SK-N-SH (cell line): ENCODE data around the gene BORCS6. TPM values are rescaled to one million over a fixed set of nuclear protein-coding genes. Genes with fewer than 3 reads are reported as not detected.
A peak's percentile ranks its signal among the peaks of the same experiment; 100 is the strongest.

Source experiments
- CTCF ChIA-PET: fragments of 300-600, 350-600 bp; formaldehyde crosslinking; extraction: SDS; loops from one replicate; lab custom pipeline; 2021; lab: Yijun Ruan, JAX
- POLR2A ChIA-PET: fragments of 350-600 bp; sonication (Branson Sonifier 250); formaldehyde crosslinking; extraction: SDS; loops from one replicate; lab custom pipeline; 2020; ENCODE audit warnings: antibody characterized with exemption, inconsistent platforms; lab: Yijun Ruan, JAX
- DNase-seq: peaks from one replicate; pipeline ENCODE4 v3.0.0; 2012
- H2AFZ ChIP-seq: fragments of 200-600 bp; sonication (generic); 2 replicates; pipeline ENCODE4 v1.8.1; 2016; ENCODE audit warnings: antibody characterized with exemption, mild to moderate bottlenecking, low read depth
- H3F3A ChIP-seq: fragments of 200-600 bp; sonication (generic); replicated peaks from 2 replicates; pipeline ENCODE3; 2016; ENCODE audit warnings: antibody characterized with exemption, mild to moderate bottlenecking; ENCODE audit not compliant: insufficient read depth
- H3K27ac ChIP-seq, 2 experiments: fragments of 200-500 bp in 1 of 2; fragments of 200-600 bp in 1 of 2; sonication (Bioruptor generic) in 1 of 2; sonication (generic), shearing (Covaris generic) in 1 of 2; 2 replicates each; pipeline versions ENCODE4 v1.5.1 to v1.6.1; 2014 to 2016; ENCODE audit warnings: low read depth in 2 of 2, inconsistent platforms in 1 of 2, low read length in 1 of 2, mild to moderate bottlenecking in 1 of 2, mixed read lengths in 1 of 2
- H3K27me3 ChIP-seq: fragments of 200-600 bp; sonication (generic), shearing (Covaris generic); 2 replicates; pipeline ENCODE4 v1.6.1; 2016; ENCODE audit warnings: mixed run types; ENCODE audit not compliant: insufficient read depth
- H3K36me3 ChIP-seq, 2 experiments: fragments of 200-500 bp in 1 of 2; fragments of 200-600 bp in 1 of 2; sonication (Bioruptor generic) in 1 of 2; sonication (generic) in 1 of 2; replicated peaks in 1 of 2; 2 replicates each; pipeline versions ENCODE3 to v1.5.1; 2014 to 2016; ENCODE audit warnings: low read length in 1 of 2, mild to moderate bottlenecking in 1 of 2; ENCODE audit not compliant: insufficient read depth in 2 of 2, control insufficient read depth in 1 of 2
- H3K4me1 ChIP-seq, 2 experiments: fragments of 200-500 bp in 1 of 2; fragments of 200-600 bp in 1 of 2; sonication (Bioruptor generic) in 1 of 2; sonication (generic), shearing (Covaris generic) in 1 of 2; 2 replicates each; pipeline versions ENCODE4 v1.5.1 to v1.6.1; 2014 to 2016; ENCODE audit warnings: low read depth in 1 of 2, low read length in 1 of 2, mixed run types in 1 of 2; ENCODE audit not compliant: insufficient read depth in 2 of 2, control insufficient read depth in 1 of 2
- H3K4me2 ChIP-seq: fragments of 200-600 bp; sonication (generic), shearing (Covaris generic); 2 replicates; pipeline ENCODE4 v1.6.1; 2017; ENCODE audit warnings: mixed run types
- H3K4me3 ChIP-seq, 2 experiments: fragments of 200-500 bp in 1 of 2; fragments of 200-600 bp in 1 of 2; sonication (Bioruptor generic) in 1 of 2; sonication (generic), shearing (Covaris generic) in 1 of 2; 2 replicates each; pipeline versions ENCODE4 v1.5.1 to v1.8.1; 2014 to 2016; ENCODE audit warnings: low read depth in 2 of 2, inconsistent platforms in 1 of 2, low read length in 1 of 2, mild to moderate bottlenecking in 1 of 2, mixed read lengths in 1 of 2, moderate library complexity in 1 of 2
- H3K79me2 ChIP-seq: fragments of 200-600 bp; sonication (generic); 2 replicates; pipeline ENCODE4 v1.8.1; 2017; ENCODE audit warnings: mild to moderate bottlenecking; ENCODE audit not compliant: insufficient read depth
- H3K9ac ChIP-seq: fragments of 200-600 bp; sonication (generic); 2 replicates; pipeline ENCODE4 v1.6.1; 2017; ENCODE audit warnings: mixed run types
- H3K9me2 ChIP-seq: fragments of 200-600 bp; sonication (generic); 2 replicates; pipeline ENCODE4 v1.6.1; 2017; ENCODE audit warnings: mixed run types
- H3K9me3 ChIP-seq: fragments of 200-600 bp; sonication (generic); 2 replicates; pipeline ENCODE4 v1.6.1; 2017; ENCODE audit warnings: mixed run types, mild to moderate bottlenecking, moderate library complexity
- H4K20me1 ChIP-seq: fragments of 200-600 bp; sonication (generic); 2 replicates; pipeline ENCODE4 v1.6.1; 2017; ENCODE audit warnings: mild to moderate bottlenecking, mixed run types; ENCODE audit not compliant: insufficient read depth
- CTCF ChIP-seq: fragments of 200-600 bp; sonication (generic); IDR thresholded peaks from 2 replicates; pipeline ENCODE4 v1.6.1; 2017; ENCODE audit warnings: antibody characterized with exemption, mild to moderate bottlenecking, moderate library complexity
- ELF1 ChIP-seq: IDR thresholded peaks from 2 replicates; pipeline ENCODE4 v1.4.0; 2012
- GABPA ChIP-seq: IDR thresholded peaks from 2 replicates; pipeline ENCODE4 v1.4.0; 2012; ENCODE audit warnings: low read depth, mild to moderate bottlenecking
- GATA2 ChIP-seq: sonication (generic); formaldehyde crosslinking; IDR thresholded peaks from 2 replicates; pipeline ENCODE4 v1.5.0; 2020; ENCODE audit warnings: mild to moderate bottlenecking, missing genetic modification reagents
- IRF3 ChIP-seq: fragments of 150-350 bp; IDR thresholded peaks from 2 replicates; pipeline ENCODE4 v1.6.1; 2016; ENCODE audit warnings: mild to moderate bottlenecking, low read depth, low read length
- MAX ChIP-seq: IDR thresholded peaks from 2 replicates; pipeline ENCODE4 v1.4.0; 2012; ENCODE audit warnings: low read depth
- NFIC ChIP-seq: IDR thresholded peaks from 2 replicates; pipeline ENCODE4 v1.4.0; 2012; ENCODE audit warnings: borderline replicate concordance
- PBX3 ChIP-seq: IDR thresholded peaks from 2 replicates; pipeline ENCODE4; 2012
- POLR2AphosphoS5 ChIP-seq: IDR thresholded peaks from 2 replicates; pipeline ENCODE4 v1.6.1; 2012; ENCODE audit warnings: low read depth, low read length
- RXRA ChIP-seq: IDR thresholded peaks from 2 replicates; pipeline ENCODE4 v1.4.0; 2012; ENCODE audit warnings: low read depth, mild to moderate bottlenecking, borderline replicate concordance
- SMC3 ChIP-seq: IDR thresholded peaks from 2 replicates; pipeline ENCODE4 v1.6.1; 2012; ENCODE audit warnings: low read depth, low read length, improper control_type of control experiment
- TAF1 ChIP-seq: IDR thresholded peaks from 2 replicates; pipeline ENCODE4 v1.6.1; 2012; ENCODE audit warnings: low read depth, mild to moderate bottlenecking, low read length, moderate library complexity, borderline replicate concordance
- TCF12 ChIP-seq: IDR thresholded peaks from 2 replicates; pipeline ENCODE4 v1.4.0; 2012
- TEAD4 ChIP-seq: IDR thresholded peaks from 2 replicates; pipeline ENCODE4 v1.4.0; 2012; ENCODE audit warnings: mild to moderate bottlenecking, borderline replicate concordance; ENCODE audit not compliant: insufficient read depth
- WGBS: methylation state at CpG from one replicate; pipeline ENCODE4 v1.1.6; 2017; ENCODE audit warnings: low lambda C conversion rate; 5-methylcytosine and 5-hydroxymethylcytosine counted together
- polyA plus RNA-seq, 3 experiments: library from polyadenylated mRNA; depleted of rRNA; stranded (reverse); fragments of >200 nt; gene quantifications; 2 replicates each; pipeline ENCODE4 v1.2.3, GENCODE V29; 2012

Gene BORCS6
- polyA plus RNA-seq, 1 of the 3 experiments (the other 2 are of a cell fraction) = 4.3 TPM

GRCh38 chr17:8189041-8189710 is 804 bp downstream of the BORCS6 start:
- peak overlapping the region; percentile 93 for H3K4me2 ChIP-seq
- ChIA-PET POLR2A (interaction anchor here (1.0 to 4.4 kb wide), 6 partner anchors 16 to 37 kb away, joined by 3 to 33 read pairs (median 4); partner anchors contain the start of genes AURKB and PER1), CTCF (interaction anchor here (0.9 to 5.5 kb wide), 10 partner anchors 12 to 129 kb away, joined by 3 to 55 read pairs (median 4); partner anchors contain the start of gene ALOXE3)
- H3K9me2 ChIP-seq = no peaks in the 10 kb centered on the region
- H3K27ac ChIP-seq = peak overlapping the region; percentile 79 to 82; a peak in 3 of 4 replicates
- H4K20me1 ChIP-seq = peaks cover 13% of the 10 kb centered on the region
- H2AFZ ChIP-seq = no peak overlapping the region
- H3K9ac ChIP-seq = peak overlapping the region; percentile 85
- H3K4me1 ChIP-seq = peaks cover 9 to 33% of the 10 kb centered on the region in 2 experiments; a peak in 3 of 4 replicates
- peaks cover 43% of the 10 kb centered on the region for H3F3A ChIP-seq
- H3K4me3 ChIP-seq = peak overlapping the region; percentile 79 to 86
- H3K9me3 ChIP-seq = no peaks in the 10 kb centered on the region
- 6% methylated on average over 13 of the region's 67 CpGs for whole genome bisulfite sequencing
- DNase-seq = no peak
- H3K79me2 ChIP-seq = peaks cover 18% of the 10 kb centered on the region; the same call in 1 of the 2 replicates
- no peaks in the 10 kb centered on the region for H3K36me3 ChIP-seq
- no peaks in the 10 kb centered on the region for H3K27me3 ChIP-seq
- no peak for TF ChIP-seq ELF1
- no peak for TF ChIP-seq GABPA
- no peak for TF ChIP-seq MAX
- TF ChIP-seq NFIC = no peak
- no peak for TF ChIP-seq CTCF
- no peak for TF ChIP-seq IRF3
- TF ChIP-seq PBX3 = no peak
- TF ChIP-seq TEAD4 = no peak
- no peak for TF ChIP-seq GATA2
- no peak for TF ChIP-seq TAF1
- TF ChIP-seq RXRA = no peak
- TF ChIP-seq SMC3 = no peak
- no peak for TF ChIP-seq POLR2AphosphoS5
- no peak for TF ChIP-seq TCF12
